Keratinocyte (primary cell): ENCODE results near the gene ZNF780B. TPM values are rescaled to one million over a fixed set of nuclear protein-coding genes. Genes with fewer than 3 reads are reported as not detected.

Experiments
- DNase-seq: peaks from one replicate; pipeline ENCODE4 v3.0.0-alpha.2; 2011; ENCODE audit warnings: low read depth, missing footprints, low spot score
- FAIRE-seq: peaks from 2 replicates; lab custom pipeline; 2011; peaks lifted over from hg19 to GRCh38; lab: Jason Lieb, UNC
- H2AFZ ChIP-seq: 2 replicates; pipeline ENCODE4 v1.6.0; 2012; ENCODE audit warnings: low read length, control low read depth, inconsistent platforms; ENCODE audit not compliant: control insufficient read depth
- H3K27ac ChIP-seq: 2 replicates; pipeline ENCODE4 v1.5.1; 2011; ENCODE audit warnings: low read length; ENCODE audit not compliant: control insufficient read depth, insufficient read depth
- H3K27me3 ChIP-seq: 3 replicates; pipeline ENCODE4 v1.6.0; 2011; ENCODE audit warnings: low read length; ENCODE audit not compliant: control insufficient read depth, insufficient read depth; ENCODE audit errors: extremely low read depth
- H3K36me3 ChIP-seq, 2 experiments: 2 replicates in 1 of 2; 3 replicates in 1 of 2; pipeline ENCODE4 v1.5.1; 2011; ENCODE audit warnings: low read length in 2 of 2, mild to moderate bottlenecking in 1 of 2; ENCODE audit not compliant: control insufficient read depth in 2 of 2, insufficient read depth in 2 of 2; ENCODE audit errors: extremely low read depth in 1 of 2
- H3K4me1 ChIP-seq: 3 replicates; pipeline ENCODE4 v1.5.1; 2011; ENCODE audit warnings: low read length; ENCODE audit not compliant: control insufficient read depth, insufficient read depth; ENCODE audit errors: extremely low read depth
- H3K4me2 ChIP-seq: 3 replicates; pipeline ENCODE4 v1.6.0; 2011; ENCODE audit warnings: low read depth, low read length; ENCODE audit not compliant: control insufficient read depth, insufficient read depth; ENCODE audit errors: extremely low read depth
- H3K4me3 ChIP-seq, 3 experiments: fragments of 200-600 bp in 1 of 3; sonication (generic) in 1 of 3; 2 replicates in 2 of 3; 3 replicates in 1 of 3; pipeline ENCODE4 v1.5.1; 2011 to 2016; ENCODE audit warnings: low read length in 3 of 3, mild to moderate bottlenecking in 3 of 3, control low read depth in 2 of 3, inconsistent platforms in 1 of 3, low read depth in 1 of 3, mixed read lengths in 1 of 3, mixed run types in 1 of 3, moderate library complexity in 1 of 3; ENCODE audit not compliant: control insufficient read depth in 2 of 3, insufficient read depth in 2 of 3; ENCODE audit errors: extremely low read depth in 1 of 3
- H3K79me2 ChIP-seq: 2 replicates; pipeline ENCODE4 v1.6.0; 2012; ENCODE audit warnings: low read length; ENCODE audit not compliant: control insufficient read depth, insufficient read depth
- H3K9ac ChIP-seq: 3 replicates; pipeline ENCODE4 v1.6.0; 2011; ENCODE audit warnings: low read length; ENCODE audit not compliant: control insufficient read depth, insufficient read depth; ENCODE audit errors: extremely low read depth
- H3K9me1 ChIP-seq: 3 replicates; pipeline ENCODE4 v1.6.0; 2011; ENCODE audit warnings: low read length; ENCODE audit not compliant: control insufficient read depth, insufficient read depth; ENCODE audit errors: extremely low read depth
- H3K9me3 ChIP-seq: 2 replicates; pipeline ENCODE4 v1.5.1; 2012; ENCODE audit warnings: low read depth, low read length; ENCODE audit not compliant: control insufficient read depth
- H4K20me1 ChIP-seq: 3 replicates; pipeline ENCODE4 v1.6.0; 2011; ENCODE audit warnings: low read length; ENCODE audit not compliant: control insufficient read depth, insufficient read depth; ENCODE audit errors: extremely low read depth
- EZH2 ChIP-seq: IDR thresholded peaks from one replicate; pipeline ENCODE4 v1.6.1; 2012; ENCODE audit warnings: inconsistent platforms, mild to moderate bottlenecking, low read length, moderate library complexity
- dilution Hi-C: fragments of 300-500 bp; cut with MboI; formaldehyde crosslinking; loops from one replicate; pipeline ENCODE4 v1.7.0; 2020; ENCODE audit warnings: low sequenced_read_pairs; ENCODE audit not compliant: extremely low pct_ligation_motif_present
- polyA plus RNA-seq, 5 experiments: library from polyadenylated mRNA; depleted of rRNA in 3 of 5; stranded (reverse) in 3 of 5; stranded (forward) in 1 of 5; unstranded in 1 of 5; fragments of >200 nt; gene quantifications; 1 replicate in 1 of 5; 2 replicates in 3 of 5; 3 replicates in 1 of 5; pipeline versions ENCODE4 v1.2.1 to v1.2.3, GENCODE V29; 2011 to 2012; ENCODE audit warnings: missing spikeins in 2 of 5, low read depth in 1 of 5, low replicate concordance in 1 of 5
- TF ChIP-seq, protein P1 (sequence below), 3 experiments: IDR thresholded peaks in 1 of 3; conservative IDR thresholded peaks in 1 of 3; optimal IDR thresholded peaks in 1 of 3; 2 replicates in 2 of 3; 3 replicates in 1 of 3; pipeline versions ENCODE3 to v1.5.1; 2011; ENCODE audit warnings: low read length in 3 of 3, mild to moderate bottlenecking in 3 of 3, moderate library complexity in 2 of 3, control low read depth in 1 of 3, inconsistent platforms in 1 of 3; ENCODE audit not compliant: insufficient read depth in 2 of 3; ENCODE audit errors: extremely low read depth in 1 of 3

The ZNF780B gene
- polyA plus RNA-seq, 1 donor (not counting 4 experiments of a cell fraction or from before 2014, with no cell fraction given), result 8.3 TPM

DNA sequence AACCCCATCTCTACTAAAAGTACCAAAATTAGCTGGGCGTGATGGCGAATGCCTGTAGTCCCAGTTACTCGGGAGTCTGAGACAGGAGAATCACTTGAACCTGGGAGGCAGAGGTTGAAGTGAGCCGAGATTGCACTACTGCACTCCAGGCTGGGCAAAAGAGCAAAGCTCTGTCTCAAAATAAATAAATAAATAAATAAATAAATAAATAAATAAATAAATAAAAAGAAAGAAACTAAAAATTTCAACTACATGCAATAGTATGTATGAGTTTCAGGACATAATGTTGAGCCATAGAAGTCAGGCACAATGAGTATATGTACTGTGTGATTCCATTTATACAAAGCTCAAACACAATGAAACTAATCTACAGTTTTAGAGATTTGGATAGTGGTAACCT, 47.6 kb upstream of the ZNF780B start:
- H3K4me2 ChIP-seq, result no peak overlapping the region
- no peaks in the 10 kb centered on the region for H3K36me3 ChIP-seq
- DNase-seq, result no peak
- H3K27ac ChIP-seq, result no peak overlapping the region
- no peaks in the 10 kb centered on the region for H3K79me2 ChIP-seq
- H3K4me1 ChIP-seq, result no peaks in the 10 kb centered on the region
- H3K9me3 ChIP-seq, result no peaks in the 10 kb centered on the region
- no peak for FAIRE-seq
- H4K20me1 ChIP-seq, result no peaks in the 10 kb centered on the region
- dilution Hi-C loops, result no loop called here
- TF ChIP-seq EZH2, result no peak
- TF ChIP-seq, protein P1, sequence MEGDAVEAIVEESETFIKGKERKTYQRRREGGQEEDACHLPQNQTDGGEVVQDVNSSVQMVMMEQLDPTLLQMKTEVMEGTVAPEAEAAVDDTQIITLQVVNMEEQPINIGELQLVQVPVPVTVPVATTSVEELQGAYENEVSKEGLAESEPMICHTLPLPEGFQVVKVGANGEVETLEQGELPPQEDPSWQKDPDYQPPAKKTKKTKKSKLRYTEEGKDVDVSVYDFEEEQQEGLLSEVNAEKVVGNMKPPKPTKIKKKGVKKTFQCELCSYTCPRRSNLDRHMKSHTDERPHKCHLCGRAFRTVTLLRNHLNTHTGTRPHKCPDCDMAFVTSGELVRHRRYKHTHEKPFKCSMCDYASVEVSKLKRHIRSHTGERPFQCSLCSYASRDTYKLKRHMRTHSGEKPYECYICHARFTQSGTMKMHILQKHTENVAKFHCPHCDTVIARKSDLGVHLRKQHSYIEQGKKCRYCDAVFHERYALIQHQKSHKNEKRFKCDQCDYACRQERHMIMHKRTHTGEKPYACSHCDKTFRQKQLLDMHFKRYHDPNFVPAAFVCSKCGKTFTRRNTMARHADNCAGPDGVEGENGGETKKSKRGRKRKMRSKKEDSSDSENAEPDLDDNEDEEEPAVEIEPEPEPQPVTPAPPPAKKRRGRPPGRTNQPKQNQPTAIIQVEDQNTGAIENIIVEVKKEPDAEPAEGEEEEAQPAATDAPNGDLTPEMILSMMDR (optimal IDR thresholded peaks at IDR 0.05 in 1 of 3, IDR thresholded peaks at IDR 0.05 in 1 of 3, conservative IDR thresholded peaks at IDR 0.05 in 1 of 3; ENCODE audit: extremely low read depth in 1 of 3, insufficient read depth in 2 of 3, low read length in 3 of 3), result no peak
- no peaks in the 10 kb centered on the region for H3K27me3 ChIP-seq
- H2AFZ ChIP-seq, result no peak overlapping the region
- H3K4me3 ChIP-seq, result no peak overlapping the region
- H3K9me1 ChIP-seq, result no peaks in the 10 kb centered on the region
- no peak overlapping the region for H3K9ac ChIP-seq

DNA sequence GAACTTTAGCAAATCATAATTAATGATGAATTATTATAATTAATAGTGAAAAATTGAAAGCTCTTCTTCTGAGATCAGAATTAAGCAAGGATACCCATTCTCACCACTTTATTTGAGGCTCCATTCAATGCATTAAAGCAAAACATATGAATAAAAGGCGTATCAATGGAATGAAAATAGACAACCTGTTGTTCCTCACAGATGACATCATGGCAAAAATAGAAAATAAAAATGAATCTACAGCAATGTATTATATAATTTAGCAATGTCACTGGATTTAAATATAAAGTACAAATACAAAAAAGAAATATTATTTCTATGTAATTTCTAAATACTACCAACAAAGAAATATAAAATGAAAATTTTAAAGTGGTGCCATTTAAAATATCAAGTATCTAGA, 45.8 kb upstream of the ZNF780B start:
- no peak for DNase-seq
- no peak for TF ChIP-seq EZH2
- TF ChIP-seq, protein P1 (optimal IDR thresholded peaks at IDR 0.05 in 1 of 3, IDR thresholded peaks at IDR 0.05 in 1 of 3, conservative IDR thresholded peaks at IDR 0.05 in 1 of 3; ENCODE audit: extremely low read depth in 1 of 3, insufficient read depth in 2 of 3, low read length in 3 of 3), result no peak
- H3K9me3 ChIP-seq, result no peaks in the 10 kb centered on the region

More for the DNA sequence above, 45.8 kb upstream of the ZNF780B start:
- no peak overlapping the region for H3K4me2 ChIP-seq
- dilution Hi-C loops, result no loop called here
- H4K20me1 ChIP-seq, result no peaks in the 10 kb centered on the region
- H3K9me1 ChIP-seq, result no peaks in the 10 kb centered on the region
- H3K9ac ChIP-seq, result no peak overlapping the region
- no peaks in the 10 kb centered on the region for H3K79me2 ChIP-seq
- H3K4me3 ChIP-seq, result no peak overlapping the region
- no peaks in the 10 kb centered on the region for H3K4me1 ChIP-seq
- H3K27me3 ChIP-seq, result no peaks in the 10 kb centered on the region
- no peak overlapping the region for H3K27ac ChIP-seq
- H2AFZ ChIP-seq, result no peak overlapping the region
- no peaks in the 10 kb centered on the region for H3K36me3 ChIP-seq
- FAIRE-seq, result no peak
